ENCODE results near the gene SPIN2A. TPM values are rescaled to one million over a fixed set of nuclear protein-coding genes. Genes with fewer than 3 reads are reported as not detected.

SPIN2A gene
- total RNA-seq, 1 experiment from 2014 or later, result 2.8 TPM

- Histone ChIP-seq H3K9ac (ENCODE audit: extremely low read depth, insufficient read length, low read length) (no peak overlapping the region), H3K18ac (ENCODE audit: insufficient read length, low read depth, low read length) (no peak overlapping the region), H3T11ph (ENCODE audit: low read length) (no peak overlapping the region), H3K4me2 (ENCODE audit: insufficient read depth, insufficient read length, low read length) (no peak overlapping the region), H2BK15ac (ENCODE audit: low read depth, low read length) (no peak overlapping the region), H3K4me1 (ENCODE audit: insufficient read depth, low read length) (no peaks in the 10 kb centered on the region), H4K5ac (ENCODE audit: insufficient read length, low read depth, low read length) (no peak overlapping the region), H4K20me1 (ENCODE audit: control insufficient read depth, insufficient read depth, insufficient read length) (no peaks in the 10 kb centered on the region), H3K23me2 (ENCODE audit: insufficient read length, low read depth, low read length, poor library complexity, severe bottlenecking) (no peaks in the 10 kb centered on the region), H2AK5ac (ENCODE audit: insufficient read length, low read length) (no peak overlapping the region), H4K91ac (ENCODE audit: insufficient read length, low read depth, low read length) (no peak overlapping the region), H3K79me1 (ENCODE audit: insufficient read depth, low read depth, low read length, poor library complexity, severe bottlenecking) (no peaks in the 10 kb centered on the region), H3K79me2 (ENCODE audit: insufficient read depth, low read length) (no peaks in the 10 kb centered on the region), H3K56ac (ENCODE audit: insufficient read length, low read depth, low read length) (no peak overlapping the region), H2BK5ac (ENCODE audit: insufficient read length, low read length) (no peak overlapping the region), H3K27me3 (ENCODE audit: insufficient read depth, low read length) (no peaks in the 10 kb centered on the region), H3K9me3 (ENCODE audit: control insufficient read depth, low read depth, low read length) (peaks cover 34% of the 10 kb centered on the region), H3K27ac (ENCODE audit: insufficient read length, low read depth, low read length) (no peak overlapping the region), H2BK12ac (ENCODE audit: insufficient read length, low read depth, low read length) (no peak overlapping the region), H2BK20ac (ENCODE audit: low read depth, low read length, poor library complexity, severe bottlenecking) (no peak overlapping the region), H2BK120ac (ENCODE audit: low read depth, low read length, poor library complexity, severe bottlenecking) (no peak overlapping the region), H3K4ac (ENCODE audit: low read depth, low read length) (no peak overlapping the region), H4K8ac (replicated peaks; ENCODE audit: insufficient read length, low read depth, low read length) (no peak overlapping the region), H3K14ac (ENCODE audit: insufficient read depth, low read length) (no peak overlapping the region), H2AFZ (ENCODE audit: low read length) (no peak overlapping the region), H3K23ac (ENCODE audit: insufficient read length, low read depth, low read length) (no peak overlapping the region)
- Mint-ChIP-seq H3K27me3 (ENCODE audit: low read depth) (no peaks in the 10 kb centered on the region), H3K4me1 (peaks cover 8 to 23% of the 10 kb centered on the region in 2 experiments), H3K4me3 (no peak overlapping the region), H3K9me3 (peaks cover 79 to 93% of the 10 kb centered on the region in 2 experiments), H3K36me3 (ENCODE audit: insufficient read depth in 1 of 3, low read depth in 3 of 3) (peaks cover 40 to 68% (median 66%) of the 10 kb centered on the region in 3 experiments), H3K27ac (peak overlapping the region in 2 of 3 experiments; percentile 53 to 88; a peak in 1 of 7 replicates)
- peak; percentile 22; the same call in 1 of the 3 replicates for TF ChIP-seq CTCF (conservative IDR thresholded peaks at IDR 0.05)
- DNase-seq, result no peak
- WGBS (ENCODE audit: extremely low coverage, insufficient read length, low lambda C conversion rate), result no CpG with 5 or more reads among the region's 4 CpGs
Observed at GRCh38 chrX:57104406-57104805, 32.8 kb downstream of the SPIN2A start.

Measured in H9 (cell line).